Keratinocyte (primary cell): ENCODE data around the gene PEX11G. TPM values are rescaled to one million over a fixed set of nuclear protein-coding genes. Genes with fewer than 3 reads are reported as not detected.

ENCODE experiments used
- DNase-seq: peaks from one replicate; pipeline ENCODE4 v3.0.0-alpha.2; 2011; ENCODE audit warnings: low read depth, missing footprints, low spot score
- FAIRE-seq: peaks from 2 replicates; lab custom pipeline; 2011; peaks lifted over from hg19 to GRCh38; lab: Jason Lieb, UNC
- H2AFZ ChIP-seq: 2 replicates; pipeline ENCODE4 v1.6.0; 2012; ENCODE audit warnings: low read length, control low read depth, inconsistent platforms; ENCODE audit not compliant: control insufficient read depth
- H3K27ac ChIP-seq: 2 replicates; pipeline ENCODE4 v1.5.1; 2011; ENCODE audit warnings: low read length; ENCODE audit not compliant: control insufficient read depth, insufficient read depth
- H3K27me3 ChIP-seq: 3 replicates; pipeline ENCODE4 v1.6.0; 2011; ENCODE audit warnings: low read length; ENCODE audit not compliant: control insufficient read depth, insufficient read depth; ENCODE audit errors: extremely low read depth
- H3K36me3 ChIP-seq, 2 experiments: 2 replicates in 1 of 2; 3 replicates in 1 of 2; pipeline ENCODE4 v1.5.1; 2011; ENCODE audit warnings: low read length in 2 of 2, mild to moderate bottlenecking in 1 of 2; ENCODE audit not compliant: control insufficient read depth in 2 of 2, insufficient read depth in 2 of 2; ENCODE audit errors: extremely low read depth in 1 of 2
- H3K4me1 ChIP-seq: 3 replicates; pipeline ENCODE4 v1.5.1; 2011; ENCODE audit warnings: low read length; ENCODE audit not compliant: control insufficient read depth, insufficient read depth; ENCODE audit errors: extremely low read depth
- H3K4me2 ChIP-seq: 3 replicates; pipeline ENCODE4 v1.6.0; 2011; ENCODE audit warnings: low read depth, low read length; ENCODE audit not compliant: control insufficient read depth, insufficient read depth; ENCODE audit errors: extremely low read depth
- H3K4me3 ChIP-seq, 3 experiments: fragments of 200-600 bp in 1 of 3; sonication (generic) in 1 of 3; 2 replicates in 2 of 3; 3 replicates in 1 of 3; pipeline ENCODE4 v1.5.1; 2011 to 2016; ENCODE audit warnings: low read length in 3 of 3, mild to moderate bottlenecking in 3 of 3, control low read depth in 2 of 3, inconsistent platforms in 1 of 3, low read depth in 1 of 3, mixed read lengths in 1 of 3, mixed run types in 1 of 3, moderate library complexity in 1 of 3; ENCODE audit not compliant: control insufficient read depth in 2 of 3, insufficient read depth in 2 of 3; ENCODE audit errors: extremely low read depth in 1 of 3
- H3K79me2 ChIP-seq: 2 replicates; pipeline ENCODE4 v1.6.0; 2012; ENCODE audit warnings: low read length; ENCODE audit not compliant: control insufficient read depth, insufficient read depth
- H3K9ac ChIP-seq: 3 replicates; pipeline ENCODE4 v1.6.0; 2011; ENCODE audit warnings: low read length; ENCODE audit not compliant: control insufficient read depth, insufficient read depth; ENCODE audit errors: extremely low read depth
- H3K9me1 ChIP-seq: 3 replicates; pipeline ENCODE4 v1.6.0; 2011; ENCODE audit warnings: low read length; ENCODE audit not compliant: control insufficient read depth, insufficient read depth; ENCODE audit errors: extremely low read depth
- H3K9me3 ChIP-seq: 2 replicates; pipeline ENCODE4 v1.5.1; 2012; ENCODE audit warnings: low read depth, low read length; ENCODE audit not compliant: control insufficient read depth
- H4K20me1 ChIP-seq: 3 replicates; pipeline ENCODE4 v1.6.0; 2011; ENCODE audit warnings: low read length; ENCODE audit not compliant: control insufficient read depth, insufficient read depth; ENCODE audit errors: extremely low read depth
- CTCF ChIP-seq, 3 experiments: IDR thresholded peaks in 1 of 3; conservative IDR thresholded peaks in 1 of 3; optimal IDR thresholded peaks in 1 of 3; 2 replicates in 2 of 3; 3 replicates in 1 of 3; pipeline versions ENCODE3 to v1.5.1; 2011; ENCODE audit warnings: low read length in 3 of 3, mild to moderate bottlenecking in 3 of 3, moderate library complexity in 2 of 3, control low read depth in 1 of 3, inconsistent platforms in 1 of 3; ENCODE audit not compliant: insufficient read depth in 2 of 3; ENCODE audit errors: extremely low read depth in 1 of 3
- EZH2 ChIP-seq: IDR thresholded peaks from one replicate; pipeline ENCODE4 v1.6.1; 2012; ENCODE audit warnings: inconsistent platforms, mild to moderate bottlenecking, low read length, moderate library complexity
- dilution Hi-C: fragments of 300-500 bp; cut with MboI; formaldehyde crosslinking; loops from one replicate; pipeline ENCODE4 v1.7.0; 2020; ENCODE audit warnings: low sequenced_read_pairs; ENCODE audit not compliant: extremely low pct_ligation_motif_present
- polyA plus RNA-seq, 5 experiments: library from polyadenylated mRNA; depleted of rRNA in 3 of 5; stranded (reverse) in 3 of 5; stranded (forward) in 1 of 5; unstranded in 1 of 5; fragments of >200 nt; gene quantifications; 1 replicate in 1 of 5; 2 replicates in 3 of 5; 3 replicates in 1 of 5; pipeline versions ENCODE4 v1.2.1 to v1.2.3, GENCODE V29; 2011 to 2012; ENCODE audit warnings: missing spikeins in 2 of 5, low read depth in 1 of 5, low replicate concordance in 1 of 5

Gene PEX11G
- polyA plus RNA-seq, 1 donor (not counting 4 experiments of a cell fraction or from before 2014, with no cell fraction given), result 1.1 TPM

GRCh38 chr19:7519361-7520130 is 30.7 kb upstream of the PEX11G start:
- no peaks in the 10 kb centered on the region for H3K9me1 ChIP-seq
- FAIRE-seq, result no peak

GRCh38 chr19:7516878-7517277 is 28.0 kb upstream of the PEX11G start:
- TF ChIP-seq CTCF (optimal IDR thresholded peaks at IDR 0.05 in 1 of 3, IDR thresholded peaks at IDR 0.05 in 1 of 3, conservative IDR thresholded peaks at IDR 0.05 in 1 of 3; ENCODE audit: extremely low read depth in 1 of 3, insufficient read depth in 2 of 3, low read length in 3 of 3) (no peak), EZH2 (no peak)
- no peaks in the 10 kb centered on the region for H4K20me1 ChIP-seq
- H3K9me3 ChIP-seq, result no peaks in the 10 kb centered on the region
- H3K4me3 ChIP-seq, result peak overlapping the region in 2 of 3 experiments; percentile 48 to 61
- no peaks in the 10 kb centered on the region for H3K36me3 ChIP-seq
- no peaks in the 10 kb centered on the region for H3K9me1 ChIP-seq
- peaks cover 15% of the 10 kb centered on the region for H3K4me1 ChIP-seq
- dilution Hi-C loops, result no loop called here
- H3K9ac ChIP-seq, result peak overlapping the region; percentile 72
- H3K27me3 ChIP-seq, result no peaks in the 10 kb centered on the region
- no peaks in the 10 kb centered on the region for H3K79me2 ChIP-seq
- FAIRE-seq, result no peak
- no peak for DNase-seq
- H3K27ac ChIP-seq, result no peak overlapping the region
- H2AFZ ChIP-seq, result no peak overlapping the region
- peak overlapping the region; percentile 76 for H3K4me2 ChIP-seq

More at GRCh38 chr19:7519361-7520130, 30.7 kb upstream of the PEX11G start:
- no peak overlapping the region for H2AFZ ChIP-seq
- H3K27ac ChIP-seq, result no peak overlapping the region
- no peaks in the 10 kb centered on the region for H3K27me3 ChIP-seq
- no peak overlapping the region for H3K4me2 ChIP-seq
- TF ChIP-seq CTCF (optimal IDR thresholded peaks at IDR 0.05 in 1 of 3, IDR thresholded peaks at IDR 0.05 in 1 of 3, conservative IDR thresholded peaks at IDR 0.05 in 1 of 3; ENCODE audit: extremely low read depth in 1 of 3, insufficient read depth in 2 of 3, low read length in 3 of 3) (no peak), EZH2 (no peak)
- DNase-seq, result no peak
- peaks cover 17% of the 10 kb centered on the region for H3K4me1 ChIP-seq
- no peaks in the 10 kb centered on the region for H3K9me3 ChIP-seq
- H4K20me1 ChIP-seq, result no peaks in the 10 kb centered on the region
- H3K79me2 ChIP-seq, result no peaks in the 10 kb centered on the region
- no peak overlapping the region for H3K4me3 ChIP-seq
- dilution Hi-C loops, result no loop called here
- H3K36me3 ChIP-seq, result peaks cover 0 to 2% of the 10 kb centered on the region in 2 experiments
- no peak overlapping the region for H3K9ac ChIP-seq
